Measurements from ENCODE around the gene ZNF765.
"Not testable (repeated sequence)": the region's sequence is repeated elsewhere in the genome, so short reads cannot be mapped to it uniquely, and the experiment has no call there.

The ZNF765 gene

DNA sequence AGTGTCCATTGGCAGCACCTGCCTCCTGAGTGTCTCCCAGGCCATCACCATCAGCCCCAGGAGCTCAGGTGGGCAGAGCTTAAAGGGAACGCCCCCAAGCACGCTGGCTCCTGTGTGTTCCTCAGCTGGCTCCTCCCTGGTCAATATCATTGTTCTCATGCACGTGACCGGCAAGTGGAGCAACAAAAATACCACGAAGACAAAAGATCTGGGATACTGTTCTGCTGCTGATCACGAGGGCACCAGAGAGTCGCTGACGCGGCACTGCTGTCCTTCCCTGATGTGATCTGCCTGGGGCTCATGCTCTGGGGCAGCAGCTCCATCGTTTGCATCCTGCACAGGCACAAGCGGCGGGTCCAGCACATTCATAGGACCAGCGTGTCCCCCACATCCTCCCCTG, 28.1 kb downstream of the ZNF765 start:
- peak; percentile 28 to 36 for DNase-seq

DNA sequence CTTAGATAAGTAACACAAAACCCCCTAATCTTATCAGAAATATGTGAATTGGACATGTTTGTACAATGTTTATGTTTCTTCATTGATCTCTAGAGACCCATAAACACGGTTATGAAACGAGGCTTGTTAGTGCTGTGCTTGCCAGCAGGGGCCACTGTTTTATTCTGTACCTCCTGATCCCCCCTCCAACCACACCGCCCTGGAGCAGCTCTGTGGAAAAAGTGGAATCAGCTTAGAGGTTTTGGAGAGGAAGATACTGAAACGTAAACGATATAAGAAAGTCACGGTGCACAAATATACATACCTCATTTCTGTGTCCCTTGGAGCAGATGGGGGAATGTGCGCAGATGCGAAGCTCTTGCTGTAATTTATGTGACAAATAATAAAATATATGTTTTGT, 28.7 kb downstream of the ZNF765 start:
- peak; percentile 41 to 65 for DNase-seq

DNA sequence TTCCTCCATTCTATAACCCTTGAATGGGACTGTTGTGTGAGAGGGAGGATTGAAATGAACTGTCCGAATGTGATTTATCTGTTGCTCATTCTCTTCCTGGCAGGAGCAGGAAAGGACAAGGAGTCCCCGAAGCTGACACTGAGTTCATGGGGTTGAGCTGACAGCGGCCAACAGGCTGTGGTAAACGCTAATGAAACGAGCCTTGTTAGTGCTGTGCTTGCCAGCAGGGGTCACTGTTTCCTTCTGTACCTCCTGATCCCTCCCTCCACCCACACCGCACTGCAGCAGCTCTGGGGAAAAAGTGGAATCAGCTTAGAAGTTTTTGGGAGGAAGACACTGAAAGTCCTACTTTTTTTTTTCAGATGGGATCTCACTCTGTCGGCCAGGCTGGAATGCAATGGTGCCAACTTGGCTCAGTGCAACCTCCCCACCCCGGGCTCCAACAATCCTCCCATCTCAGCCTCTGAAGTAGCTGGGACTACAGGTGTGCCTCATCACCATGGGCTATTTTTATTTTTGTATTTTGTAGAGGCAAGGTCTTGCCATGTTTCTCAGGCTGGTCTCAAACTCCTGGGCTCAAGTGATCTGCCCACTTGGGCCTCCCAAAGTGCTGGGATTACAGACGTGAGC, 30.1 kb downstream of the ZNF765 start:
- peak; percentile 36 to 91 for DNase-seq

DNA sequence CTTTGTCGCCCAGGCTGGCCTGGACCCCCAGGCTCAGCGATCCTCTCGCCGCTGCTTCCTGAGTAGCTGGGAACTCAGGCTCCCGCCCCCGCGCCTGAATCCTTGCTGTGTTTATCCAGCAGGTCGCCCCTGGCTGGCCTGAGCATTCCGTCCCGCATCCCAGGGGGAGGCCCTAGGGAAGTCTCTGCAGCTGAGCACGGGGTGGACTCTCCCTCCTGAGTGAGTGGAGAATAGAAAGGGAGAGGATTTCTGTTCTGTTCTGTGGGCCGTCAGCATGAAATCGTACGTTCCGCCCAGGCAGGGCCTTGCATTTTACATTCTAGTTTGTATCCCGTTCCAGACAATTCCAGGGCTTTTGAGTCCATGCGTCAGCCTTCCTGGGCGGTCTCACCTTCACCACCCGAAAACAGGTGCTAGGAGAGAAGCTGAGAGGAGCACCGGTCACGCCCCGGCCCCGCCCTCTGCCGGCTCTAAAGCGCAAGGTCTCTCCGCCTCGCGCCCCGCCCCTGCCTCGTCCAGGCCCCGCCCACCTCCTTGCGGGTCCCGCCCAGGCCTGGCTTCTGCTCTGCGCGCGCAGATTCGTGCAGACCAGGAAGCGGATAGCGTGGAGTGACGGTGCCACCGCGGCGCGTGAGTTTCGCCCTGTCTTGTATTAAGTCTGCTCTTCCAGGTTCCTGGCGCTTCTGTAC, 36.6 kb downstream of the ZNF765 start, which contains the start of gene ZNF761:
ZNF761 (plus strand) TSS at position 586 of the 689 bp plus-strand sequence. CDS start 15,285 bp downstream, outside the sequence.
- peak; percentile 97 to 99 for DNase-seq

DNA sequence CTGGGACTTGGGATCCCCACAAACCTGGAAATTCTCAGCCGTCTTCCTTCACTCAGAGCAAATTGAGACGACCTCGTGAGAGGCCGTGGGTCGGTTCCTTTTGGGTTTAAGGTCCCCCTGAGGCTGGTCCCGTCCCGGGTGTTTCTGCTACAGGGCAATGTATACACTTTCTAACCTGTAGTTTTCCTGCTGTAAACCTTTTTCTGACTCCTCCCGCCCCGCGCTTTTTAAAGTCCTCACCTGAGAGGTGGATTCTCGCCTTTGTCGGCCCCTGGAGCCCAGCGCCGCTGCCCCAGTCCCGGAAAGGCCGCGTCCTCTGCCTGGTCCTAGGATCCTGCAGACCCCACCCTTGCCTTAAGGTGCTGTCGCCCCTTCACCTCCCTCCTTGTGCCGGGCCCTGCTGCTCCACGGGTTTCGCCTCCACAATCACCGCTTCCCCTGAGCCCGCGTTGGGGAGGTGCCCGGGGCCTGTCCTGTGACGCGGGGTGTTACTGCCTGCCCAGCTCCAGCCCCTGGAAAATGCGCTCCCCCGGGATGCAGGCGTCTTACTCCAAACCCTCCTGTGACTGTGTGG, 37.2 kb downstream of the ZNF765 start:
- peak; percentile 31 to 47 for DNase-seq

DNA sequence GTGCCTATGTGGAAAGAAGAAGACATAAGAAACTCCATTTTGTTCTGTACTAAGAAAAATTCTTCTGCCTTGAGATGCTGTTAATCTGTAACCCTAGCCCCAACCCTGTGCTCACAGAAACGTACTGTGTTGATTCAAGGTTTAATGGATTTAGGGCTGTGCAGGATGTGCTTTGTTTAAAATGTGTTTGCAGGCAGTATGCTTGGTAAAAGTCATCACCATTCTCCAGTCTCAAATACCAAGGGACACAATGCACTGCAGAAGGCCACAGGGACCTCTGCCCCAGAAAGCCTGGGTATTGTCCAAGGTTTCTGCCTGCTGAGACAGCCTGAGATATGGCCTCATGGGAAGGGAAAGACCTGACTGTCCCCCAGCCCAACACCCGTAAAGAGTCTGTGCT, 48.9 kb downstream of the ZNF765 start:
- not testable (repeated sequence) for DNase-seq

DNA sequence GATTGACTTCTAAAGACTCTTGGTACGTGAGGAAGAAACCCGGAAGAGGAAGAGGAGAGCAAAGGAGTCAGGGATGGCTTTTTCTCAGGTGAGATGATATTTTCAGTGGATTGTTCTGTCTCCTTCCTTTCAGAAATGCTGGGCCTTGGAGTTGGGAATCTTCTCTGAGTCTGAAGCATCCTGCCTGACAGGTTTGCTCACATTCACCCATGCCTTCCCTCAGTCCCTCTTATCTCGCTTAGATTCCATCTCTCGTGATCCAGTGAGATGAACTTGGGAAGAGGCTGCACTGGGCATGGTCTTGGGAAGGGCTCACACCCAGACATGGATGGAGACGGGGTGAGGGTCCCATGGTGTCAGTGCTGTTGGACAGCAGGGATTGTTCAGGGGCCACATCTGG, 52.2 kb downstream of the ZNF765 start:
- DNase-seq, result not testable (repeated sequence)

DNA sequence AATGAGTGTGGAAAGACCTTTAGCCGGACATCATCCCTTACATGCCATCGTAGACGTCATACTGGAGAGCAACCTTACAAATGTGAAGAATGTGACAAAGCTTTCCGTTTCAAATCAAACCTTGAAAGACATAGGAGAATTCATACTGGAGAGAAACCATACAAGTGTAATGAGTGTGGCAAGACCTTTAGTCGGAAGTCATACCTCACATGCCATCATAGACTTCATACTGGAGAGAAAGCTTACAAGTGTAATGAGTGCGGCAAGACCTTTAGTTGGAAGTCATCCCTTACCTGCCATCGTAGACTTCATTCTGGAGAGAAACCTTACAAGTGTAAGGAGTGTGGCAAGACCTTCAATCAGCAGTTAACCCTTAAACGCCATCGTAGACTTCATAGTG, 60.9 kb downstream of the ZNF765 start:
- DNase-seq, result no peak

DNA sequence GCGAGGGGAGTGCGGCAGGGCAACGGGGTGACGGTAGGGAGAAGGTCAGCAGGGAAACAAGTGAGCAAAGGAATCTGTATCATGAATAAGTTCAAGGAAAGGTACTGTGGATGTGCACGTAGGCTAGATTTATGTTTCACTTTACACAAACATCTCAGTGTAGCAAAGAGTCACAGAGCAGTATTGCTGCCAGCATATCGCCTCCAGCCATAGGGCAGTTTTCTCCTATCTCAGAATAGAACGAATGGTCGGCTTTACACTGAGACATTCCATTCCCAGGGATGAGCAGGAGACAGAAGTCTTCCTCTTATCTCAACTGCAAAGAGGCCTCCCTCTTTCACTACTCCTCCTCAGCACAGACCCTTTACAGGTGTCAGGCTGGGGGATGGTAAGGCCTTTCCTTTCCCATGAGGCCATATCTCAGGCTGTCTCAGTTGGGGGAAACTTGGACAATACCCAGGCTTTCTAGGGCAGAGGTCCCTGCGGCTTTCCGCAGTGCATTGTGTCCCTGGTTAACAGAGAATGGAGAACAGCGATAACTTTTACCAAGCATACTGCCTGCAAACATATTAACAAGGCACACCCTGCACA, 65.3 kb downstream of the ZNF765 start:
- DNase-seq, result not testable (repeated sequence)

DNA sequence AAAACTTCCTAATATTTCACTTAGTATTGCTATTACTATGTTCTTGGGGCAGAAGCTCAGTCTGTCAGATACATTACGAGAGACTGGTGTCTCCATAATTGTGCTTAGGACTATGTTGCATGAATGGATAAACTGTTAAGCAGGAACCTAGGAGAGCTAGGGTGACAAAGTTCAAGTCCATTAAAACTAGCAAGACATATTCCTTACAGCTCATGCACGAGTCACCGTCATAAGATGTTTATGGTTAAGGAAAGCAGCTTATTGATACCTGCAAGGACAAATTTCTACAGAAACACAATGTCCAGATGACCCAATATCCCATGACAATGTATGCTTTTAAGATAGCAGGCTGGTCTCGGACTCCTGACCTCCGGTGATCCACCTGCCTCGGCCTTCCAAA, 66.9 kb downstream of the ZNF765 start:
- DNase-seq, result no peak

DNA sequence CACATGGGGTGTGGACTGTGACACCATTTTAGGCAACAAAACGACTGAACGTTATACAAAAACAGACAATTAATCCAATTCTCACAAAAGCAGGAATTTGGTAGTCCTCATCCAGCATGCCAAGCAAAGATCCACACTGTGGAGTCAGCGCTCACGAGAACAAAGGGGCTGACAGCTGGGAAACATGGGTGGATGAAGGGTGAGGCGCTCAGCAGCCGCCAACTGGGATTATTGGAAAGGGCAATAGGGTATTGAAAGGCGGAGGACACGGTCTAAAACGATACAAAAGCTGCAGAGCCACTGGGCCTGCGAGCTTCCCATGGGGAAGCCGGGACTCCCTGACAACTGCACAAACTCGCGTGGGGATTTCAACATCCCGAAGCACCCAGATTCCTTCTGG, 67.9 kb downstream of the ZNF765 start:
- DNase-seq, result no peak

DNA sequence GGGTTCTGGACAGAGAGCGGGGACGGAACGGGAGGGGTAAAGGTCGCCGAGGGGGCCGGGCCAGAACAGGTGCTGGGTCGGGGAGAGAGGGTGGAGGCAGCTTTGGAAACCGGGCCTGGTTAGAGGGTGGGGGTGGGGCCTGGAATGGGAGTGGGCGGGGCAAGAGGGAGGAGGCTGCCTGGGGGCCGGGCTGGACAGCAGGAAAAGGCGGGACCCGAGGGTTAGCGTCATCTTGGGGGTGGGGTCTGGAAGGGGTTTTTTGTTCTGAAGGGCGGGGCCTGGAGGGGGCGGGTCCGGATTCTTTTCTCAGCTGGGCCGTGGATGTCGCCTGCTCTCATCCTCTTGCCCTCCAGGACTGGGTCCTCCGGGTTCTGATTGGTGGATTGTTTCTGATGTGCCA, 68.3 kb downstream of the ZNF765 start:
- DNase-seq, result peak in 1 of 2 experiments; percentile 44

DNA sequence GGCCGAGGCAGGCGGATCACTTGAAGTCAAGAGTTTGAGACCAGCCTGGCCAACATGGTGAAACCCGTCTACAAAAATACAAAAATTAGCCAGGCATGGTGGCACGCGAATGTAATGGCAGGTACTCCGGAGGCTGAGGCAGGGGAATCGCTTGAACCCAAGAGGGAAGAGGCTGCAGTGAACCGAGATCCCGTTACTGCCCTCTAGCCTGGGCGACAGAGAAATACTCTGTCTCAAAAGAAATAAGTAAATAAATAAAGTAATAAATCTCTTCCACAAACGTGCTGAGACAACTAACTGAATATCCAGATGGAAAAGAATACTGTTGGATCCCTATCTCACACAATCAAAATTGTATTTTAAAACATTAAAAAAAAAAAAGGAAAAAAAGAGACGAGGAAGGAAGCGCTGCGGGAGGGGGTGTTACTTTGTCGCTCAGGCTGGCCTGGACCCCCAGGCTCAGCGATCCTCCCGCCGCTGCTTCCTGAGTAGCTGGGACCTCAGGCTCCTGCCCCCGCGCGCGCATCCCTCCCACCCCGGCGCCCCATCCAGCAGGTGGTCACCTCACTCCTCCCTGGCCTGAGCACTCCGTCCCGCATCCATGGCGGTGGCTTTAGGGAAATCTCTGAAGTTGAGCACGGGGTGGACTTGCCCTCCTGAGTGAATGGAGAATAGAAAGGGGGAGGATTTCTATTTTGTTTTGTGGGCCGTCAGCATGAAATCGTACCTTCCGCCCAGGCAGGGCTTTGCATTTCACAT, 72.0 kb downstream of the ZNF765 start:
- DNase-seq, result peak in 1 of 2 experiments; percentile 31

DNA sequence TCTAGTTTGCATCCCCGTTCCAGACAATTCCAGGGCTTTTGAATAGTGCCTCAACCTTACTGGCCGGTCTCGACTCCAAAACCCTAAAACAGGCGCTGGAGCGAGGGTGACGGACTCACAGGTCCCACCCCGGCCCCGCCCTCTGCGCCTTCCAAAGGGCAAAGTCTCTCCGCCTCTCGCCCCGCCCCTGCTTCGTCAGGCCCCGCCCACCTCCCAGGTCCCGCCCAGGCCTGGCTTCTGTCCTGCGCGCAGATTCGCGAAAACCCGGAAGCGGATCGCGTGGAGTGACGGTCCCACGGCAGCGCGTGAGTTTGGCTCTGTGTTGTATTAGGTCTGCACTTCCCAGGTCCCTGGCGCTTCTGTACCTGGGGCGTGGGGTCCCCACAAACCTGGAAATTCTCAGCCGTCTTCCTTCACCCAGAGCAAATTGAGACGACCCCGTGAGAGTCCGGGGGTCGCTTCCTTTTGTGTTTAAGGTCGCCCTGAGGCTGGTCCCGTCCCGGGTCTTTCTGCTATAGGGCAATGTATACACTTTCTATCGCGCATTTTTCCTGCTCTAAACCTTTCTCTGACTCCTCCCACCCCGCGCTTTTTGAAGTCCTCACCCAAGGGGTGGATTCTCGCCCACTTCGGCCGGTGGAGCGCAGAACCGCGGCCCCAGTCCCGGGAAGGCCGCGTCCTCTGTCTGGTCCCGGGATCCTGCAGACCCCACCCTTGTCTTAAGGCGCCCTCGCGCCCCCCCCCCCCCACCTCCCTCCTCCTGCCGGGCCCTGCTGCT, 72.7 kb downstream of the ZNF765 start, which contains the start of gene ZNF813:
ZNF813 (plus strand) TSS at position 249 of the 778 bp plus-strand sequence. CDS start 16,090 bp downstream, outside the sequence.
- peak; percentile 81 to 97 for DNase-seq

DNA sequence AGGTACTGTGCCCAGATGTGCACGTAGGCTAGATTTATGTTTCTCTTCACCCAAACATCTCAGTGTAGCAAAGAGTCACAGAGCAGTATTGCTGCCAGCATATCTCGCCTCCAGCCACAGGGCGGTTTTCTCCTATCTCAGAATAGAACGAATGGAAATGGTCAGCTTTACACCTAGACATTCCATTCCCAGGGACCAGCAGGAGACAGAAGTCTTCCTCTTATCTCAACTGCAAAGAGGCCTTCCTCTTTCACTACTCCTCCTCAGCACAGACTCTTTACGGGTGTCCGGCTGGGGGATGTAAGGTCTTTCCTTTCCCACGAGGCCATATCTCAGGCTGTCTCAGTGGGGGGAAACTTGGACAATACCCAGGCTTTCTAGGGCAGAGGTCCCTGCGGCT, 73.7 kb downstream of the ZNF765 start:
- not testable (repeated sequence) for DNase-seq

DNA sequence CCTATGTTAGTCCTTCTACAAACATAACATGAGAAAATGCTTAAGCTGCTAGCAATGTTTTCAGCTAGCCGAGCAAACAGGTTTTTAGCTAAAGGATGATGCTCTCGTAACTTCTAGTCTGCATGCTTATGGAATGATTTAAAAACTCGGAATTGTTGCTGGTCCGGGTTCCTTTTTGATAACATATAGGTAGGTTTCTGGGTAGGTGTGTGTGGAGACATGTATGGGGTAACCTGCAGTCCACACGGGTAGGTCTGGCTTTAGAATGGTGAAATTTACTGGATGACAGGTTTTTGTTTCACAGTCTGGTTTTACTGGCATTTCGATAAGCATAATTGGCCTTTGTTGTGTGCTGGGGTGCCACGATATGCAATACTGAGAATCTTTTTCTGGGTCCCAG, 77.0 kb downstream of the ZNF765 start:
- no peak for DNase-seq

DNA sequence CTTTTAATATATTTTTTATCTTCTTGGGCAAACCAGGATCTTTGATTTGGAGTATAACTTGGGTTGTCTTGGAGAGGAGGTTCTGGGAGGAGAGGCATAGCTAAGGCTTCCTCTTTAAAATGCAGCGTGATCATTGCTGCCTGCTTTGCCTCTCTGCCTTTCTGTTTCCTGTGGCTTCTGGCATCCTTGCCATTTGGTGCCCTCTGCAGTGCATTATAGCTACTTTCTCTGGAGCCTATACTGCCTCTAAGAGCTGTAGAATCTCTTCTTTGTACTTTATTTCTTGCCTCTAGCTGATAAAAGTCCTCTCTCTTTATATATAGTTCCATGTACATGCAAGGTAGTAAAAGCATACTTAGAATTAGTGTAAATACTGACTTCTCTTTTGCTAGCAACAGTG, 79.9 kb downstream of the ZNF765 start:
- DNase-seq, result not testable (repeated sequence)

DNA sequence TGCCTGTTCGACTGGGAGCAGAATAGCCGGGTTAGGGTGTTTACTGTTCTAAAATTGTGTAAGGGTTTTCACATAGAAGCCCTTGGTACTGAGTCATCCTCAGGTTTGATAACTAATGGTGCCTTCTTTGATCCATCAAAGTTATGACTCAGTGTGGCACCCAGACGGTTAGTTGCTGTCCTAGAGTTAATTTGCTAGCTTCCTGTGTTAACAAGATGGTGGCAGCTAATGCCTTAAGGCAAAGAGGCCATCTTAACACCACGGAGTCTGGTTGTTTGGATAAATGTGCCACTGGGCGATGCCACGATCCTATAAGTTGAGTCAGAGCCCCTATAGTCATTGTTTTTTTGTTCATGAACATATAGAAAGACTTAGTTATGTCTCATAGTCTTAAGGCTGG, 80.5 kb downstream of the ZNF765 start:
- DNase-seq, result not testable (repeated sequence)
